ENCODE results near the gene COL5A1.
"Not testable (repeated sequence)": the region's sequence is repeated elsewhere in the genome, so short reads cannot be mapped to it uniquely, and the experiment has no call there.

The COL5A1 gene

DNA sequence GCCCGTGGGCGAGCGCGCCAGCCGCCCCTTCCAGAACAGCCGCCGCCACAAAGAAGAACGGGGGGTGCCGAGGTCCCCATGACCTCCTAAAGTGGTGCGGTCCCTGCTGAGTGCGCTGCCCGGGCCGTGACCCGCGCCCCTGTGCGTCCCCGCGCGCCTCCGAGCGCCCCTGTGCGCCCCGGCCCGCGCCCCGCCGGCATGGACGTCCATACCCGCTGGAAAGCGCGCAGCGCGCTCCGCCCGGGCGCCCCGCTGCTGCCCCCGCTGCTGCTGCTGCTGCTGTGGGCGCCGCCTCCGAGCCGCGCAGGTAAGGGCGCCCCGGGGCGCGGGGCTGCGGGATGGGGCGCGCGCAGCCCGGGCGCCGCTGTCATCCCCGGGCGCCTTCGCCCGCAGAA lies 384 bp downstream of the COL5A1 start:
- DNase-seq = no peak

DNA sequence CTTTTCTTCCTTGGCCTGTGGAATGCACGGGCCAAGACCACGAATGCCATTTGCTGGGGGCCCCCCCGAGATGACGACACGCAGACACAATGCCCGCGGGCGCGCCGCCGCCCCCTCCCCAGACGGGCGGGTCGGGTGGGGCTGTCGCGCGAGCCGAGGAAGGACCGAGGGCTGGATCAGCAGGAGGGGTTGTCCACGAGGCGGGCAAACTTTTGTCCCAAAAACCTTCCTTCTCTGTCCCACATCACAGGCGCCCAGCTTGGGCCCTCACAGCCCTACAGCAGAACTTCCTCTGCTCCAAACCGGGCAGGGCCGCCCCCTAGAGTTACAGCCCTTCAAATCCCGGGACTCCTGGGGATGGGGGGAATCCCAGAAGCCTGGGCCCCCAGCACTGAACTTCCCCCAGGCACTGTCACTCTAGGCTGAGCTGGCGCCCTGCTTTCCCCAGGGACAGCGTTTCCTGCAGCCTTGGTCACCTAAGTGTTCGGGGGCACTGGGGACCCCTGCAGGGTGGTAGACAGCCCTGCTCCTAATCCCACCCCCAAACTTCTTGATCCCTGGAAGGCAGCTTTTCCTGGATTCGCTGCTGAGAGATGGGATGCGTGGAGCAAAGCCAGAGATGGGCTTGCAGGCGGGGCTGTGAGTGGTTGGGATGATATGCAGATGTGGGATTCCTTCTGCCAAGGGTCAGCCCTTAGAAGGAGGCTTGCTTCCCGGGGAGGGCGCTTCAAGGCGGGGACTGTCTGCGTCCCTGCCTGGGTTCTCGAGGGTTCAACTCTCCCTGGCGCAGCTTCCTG lies 980 bp downstream of the COL5A1 start:
- DNase-seq = no peak

DNA sequence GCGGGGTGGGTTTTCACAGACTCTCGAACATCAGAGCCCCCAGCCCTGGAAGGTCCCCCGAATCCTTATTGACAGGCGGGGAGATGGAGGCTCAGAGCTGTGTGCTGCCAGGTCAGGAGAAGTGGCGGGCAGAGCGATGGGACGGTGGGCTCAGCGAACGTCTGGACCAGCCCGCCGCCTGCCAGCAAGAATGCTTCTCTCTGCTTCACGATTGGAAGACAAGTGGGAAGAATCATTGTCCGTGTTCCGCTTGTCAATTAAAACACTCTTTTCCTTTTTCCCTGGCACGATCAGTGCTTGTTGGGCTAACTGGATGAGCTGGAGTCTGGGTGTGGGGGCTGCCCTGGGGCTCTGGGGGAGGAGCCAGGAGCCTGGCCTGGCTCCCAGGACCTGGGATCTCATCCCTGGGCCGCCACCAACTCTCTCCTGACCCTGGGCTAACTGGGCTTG lies 1.6 kb downstream of the COL5A1 start:
- no peak for DNase-seq

DNA sequence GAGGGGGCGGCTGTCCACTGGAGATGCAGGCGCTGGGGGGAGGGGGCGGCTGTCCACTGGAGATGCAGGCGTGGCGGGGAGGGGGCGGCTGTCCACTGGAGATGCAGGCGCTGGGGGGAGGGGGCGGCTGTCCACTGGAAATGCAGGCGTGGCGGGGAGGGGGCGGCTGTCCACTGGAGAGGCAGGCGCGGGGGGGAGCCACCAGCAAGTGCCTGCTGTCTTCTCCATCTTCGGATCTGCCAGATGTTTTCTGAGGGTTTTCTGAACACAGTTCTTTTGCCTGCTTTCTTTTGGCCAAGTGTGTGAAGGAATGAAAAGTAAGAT lies 2.8 kb downstream of the COL5A1 start:
- not testable (repeated sequence) for DNase-seq

DNA sequence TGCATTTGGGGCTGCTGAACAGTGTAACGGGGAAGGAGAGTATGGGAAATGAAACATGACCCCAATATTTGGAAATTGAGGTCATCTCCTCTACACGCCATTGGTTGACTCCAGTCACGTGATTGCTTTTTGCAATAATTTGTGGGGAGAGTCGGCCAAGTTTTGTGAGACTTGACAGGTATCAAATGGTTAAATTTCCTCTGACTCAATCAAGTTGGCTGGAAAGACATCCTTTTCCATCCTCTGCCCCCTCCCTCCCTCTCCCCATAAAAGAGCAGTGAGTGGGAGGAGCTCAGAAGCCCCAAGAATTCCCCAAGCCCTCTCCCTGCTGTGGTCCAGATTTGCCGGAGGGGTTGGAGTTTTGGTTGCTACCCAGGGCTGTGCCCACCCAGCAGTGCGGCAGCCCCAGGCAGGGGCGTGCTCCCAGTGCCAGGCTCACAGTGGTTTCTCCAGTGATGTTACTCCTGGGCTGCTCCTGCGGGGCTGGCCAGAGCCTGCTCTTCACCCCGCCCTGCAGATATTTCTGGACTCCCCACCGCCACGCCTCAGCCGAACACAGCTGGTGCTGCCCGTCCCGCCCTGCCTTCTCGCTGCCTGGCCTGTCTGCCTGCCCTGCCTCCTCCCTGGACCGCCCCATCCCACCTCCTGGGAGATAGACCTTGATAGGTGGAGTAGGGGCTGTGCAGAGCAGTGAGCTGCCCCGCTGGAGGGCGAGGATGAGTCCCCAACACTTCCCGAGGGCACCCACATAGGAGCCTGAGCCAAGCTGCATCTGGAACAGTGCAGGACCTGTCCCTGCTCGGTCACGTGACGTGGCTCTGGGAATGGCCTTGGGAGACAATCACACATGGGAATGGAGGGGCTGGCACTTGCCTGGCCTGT lies 3.4 kb downstream of the COL5A1 start:
- DNase-seq = no peak

DNA sequence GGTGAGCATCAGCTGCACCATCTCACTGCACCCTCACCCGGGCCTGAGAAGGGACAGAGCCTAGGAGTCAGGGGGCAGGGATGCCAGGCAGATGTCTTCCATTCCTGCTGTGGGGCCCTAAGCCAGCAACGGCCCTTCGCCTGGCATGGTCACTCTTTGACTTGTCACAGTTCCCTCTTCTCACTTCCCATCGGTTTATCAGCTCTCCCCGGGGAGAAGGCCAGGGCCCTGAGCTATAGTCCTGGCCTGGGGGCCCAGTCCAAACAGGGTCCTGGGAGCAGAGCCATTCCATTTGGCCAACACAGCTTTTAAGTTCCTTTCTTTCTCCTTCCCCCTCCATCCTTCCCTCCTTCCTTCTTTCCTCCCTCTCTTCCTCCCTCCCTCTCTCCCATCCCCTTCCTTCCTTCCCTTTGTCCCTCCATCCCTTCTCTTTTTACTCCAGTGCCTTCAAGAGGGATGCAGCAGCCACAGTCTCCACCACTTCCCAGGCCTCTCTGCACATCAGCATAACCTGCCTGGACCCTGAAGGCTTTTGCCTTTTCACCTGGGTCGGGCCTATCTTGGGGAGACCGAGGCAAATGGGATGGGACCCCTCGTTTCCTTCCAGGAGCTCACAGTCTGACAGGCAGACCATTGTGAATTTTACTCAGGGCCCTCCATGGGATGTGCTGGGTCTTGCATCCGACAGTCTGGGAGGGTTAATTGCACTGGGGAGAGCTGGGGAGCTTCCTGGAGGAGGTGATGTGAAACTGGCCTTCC lies 4.2 kb downstream of the COL5A1 start:
- no peak for DNase-seq

DNA sequence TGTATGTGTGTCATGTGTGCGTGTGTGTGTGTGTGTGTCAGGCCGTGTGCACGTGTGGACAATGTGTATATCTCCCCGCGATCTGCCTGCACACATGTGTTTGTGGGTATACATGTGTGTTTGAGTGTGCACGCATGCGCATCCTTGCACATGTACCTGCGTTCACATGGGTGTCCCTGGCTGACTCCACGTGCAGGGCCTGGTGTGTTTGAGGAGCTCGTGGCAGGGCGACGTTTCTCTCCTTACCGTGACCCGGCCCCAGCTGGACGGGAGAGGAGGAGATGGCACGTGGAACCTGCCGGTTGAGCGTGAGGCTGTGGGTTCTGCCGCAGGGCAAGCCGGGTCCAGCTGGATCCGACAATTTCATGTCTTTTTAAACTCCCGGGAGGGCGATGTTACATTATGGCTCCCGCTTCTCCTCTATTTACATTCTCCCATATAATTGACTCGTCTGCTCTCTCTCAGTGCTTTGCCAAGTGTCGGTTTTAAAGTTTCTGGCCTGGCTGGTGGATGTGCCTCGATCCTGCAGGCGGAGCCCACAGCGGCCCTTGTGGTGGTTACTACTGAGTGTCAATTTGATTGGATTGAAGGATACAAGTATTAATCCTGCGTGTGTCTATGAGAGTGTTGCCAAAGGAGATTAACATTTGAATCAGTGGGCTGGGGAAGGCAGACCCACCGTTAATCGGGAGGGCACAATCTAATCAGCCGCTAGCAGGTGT lies 5.9 kb downstream of the COL5A1 start:
- DNase-seq = no peak

DNA sequence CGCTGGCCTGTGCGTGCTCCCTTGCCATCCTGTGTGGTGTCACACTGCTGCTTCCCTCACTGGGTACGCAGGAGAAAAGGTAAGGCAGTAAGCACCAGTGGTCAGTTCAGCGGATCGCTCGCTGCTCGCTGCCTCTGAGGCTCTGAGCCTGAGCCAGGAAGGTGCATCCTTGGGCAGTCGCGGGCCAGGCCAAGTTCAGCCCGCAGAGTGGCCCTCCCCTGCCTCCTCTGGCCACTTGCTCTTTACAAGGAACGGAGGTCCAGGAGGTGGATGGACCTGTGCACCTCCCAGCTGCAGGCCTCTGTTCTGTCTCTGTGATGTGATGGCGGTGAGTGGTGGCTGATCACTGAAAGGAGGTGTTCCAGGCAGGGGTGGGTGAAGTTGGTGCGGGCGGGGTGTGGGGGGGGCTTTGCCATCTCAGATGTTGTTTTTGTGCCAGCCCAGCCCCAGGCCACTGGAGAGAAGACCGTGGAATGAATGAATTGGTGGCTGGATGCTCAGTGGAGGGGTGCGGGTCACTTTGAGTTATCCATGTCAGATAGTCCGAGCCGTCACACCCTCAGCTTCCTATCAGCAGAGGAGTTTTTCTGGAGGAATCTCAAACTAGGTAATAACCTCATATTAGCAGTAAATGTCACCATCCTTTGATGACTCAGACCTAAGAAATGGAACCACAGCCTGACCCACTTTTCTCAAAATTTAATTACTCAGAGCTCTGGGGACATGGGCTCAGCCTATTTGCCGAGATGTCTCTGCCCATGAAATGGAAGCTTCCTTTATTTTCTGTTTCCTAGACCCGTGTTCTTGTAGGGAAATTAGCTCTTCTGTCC lies 7.3 kb downstream of the COL5A1 start:
- no peak for DNase-seq

DNA sequence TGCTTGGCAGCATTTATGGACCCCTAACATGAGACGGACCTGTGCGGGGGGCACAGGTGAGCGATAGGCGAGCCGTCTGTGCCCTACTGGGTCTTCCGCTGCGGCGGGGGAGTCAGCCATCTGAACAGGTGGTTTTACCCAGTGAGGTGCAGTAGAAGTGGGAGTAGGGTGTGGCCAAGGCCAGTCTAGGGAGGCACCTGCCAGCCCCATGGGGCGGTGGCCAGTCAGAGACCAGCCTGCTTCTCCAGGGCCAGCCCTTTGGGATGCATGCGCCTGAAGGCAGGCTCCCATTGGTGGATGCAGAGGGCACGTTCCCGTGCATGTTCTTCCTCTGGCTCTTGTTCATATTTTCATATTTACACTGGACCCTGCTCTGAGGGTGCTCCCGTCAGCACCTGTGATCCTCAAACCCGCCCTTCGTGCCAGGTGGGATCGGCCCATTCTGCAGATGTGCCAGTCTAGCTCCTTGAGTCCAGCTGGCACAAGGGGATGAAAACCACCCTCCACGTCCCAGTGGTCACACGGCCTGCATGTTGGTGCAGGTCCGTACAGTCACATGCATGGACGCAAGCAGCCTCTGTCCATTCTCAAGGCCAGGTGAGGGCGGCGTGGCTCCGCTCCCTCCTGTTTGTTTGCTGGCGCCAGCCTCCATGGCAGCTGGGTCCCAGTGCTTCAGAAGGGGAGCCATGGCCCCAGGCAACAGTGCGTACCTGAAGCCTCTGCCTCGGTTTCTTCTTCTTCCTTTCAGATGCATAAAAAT lies 9.0 kb downstream of the COL5A1 start:
- DNase-seq = no peak

DNA sequence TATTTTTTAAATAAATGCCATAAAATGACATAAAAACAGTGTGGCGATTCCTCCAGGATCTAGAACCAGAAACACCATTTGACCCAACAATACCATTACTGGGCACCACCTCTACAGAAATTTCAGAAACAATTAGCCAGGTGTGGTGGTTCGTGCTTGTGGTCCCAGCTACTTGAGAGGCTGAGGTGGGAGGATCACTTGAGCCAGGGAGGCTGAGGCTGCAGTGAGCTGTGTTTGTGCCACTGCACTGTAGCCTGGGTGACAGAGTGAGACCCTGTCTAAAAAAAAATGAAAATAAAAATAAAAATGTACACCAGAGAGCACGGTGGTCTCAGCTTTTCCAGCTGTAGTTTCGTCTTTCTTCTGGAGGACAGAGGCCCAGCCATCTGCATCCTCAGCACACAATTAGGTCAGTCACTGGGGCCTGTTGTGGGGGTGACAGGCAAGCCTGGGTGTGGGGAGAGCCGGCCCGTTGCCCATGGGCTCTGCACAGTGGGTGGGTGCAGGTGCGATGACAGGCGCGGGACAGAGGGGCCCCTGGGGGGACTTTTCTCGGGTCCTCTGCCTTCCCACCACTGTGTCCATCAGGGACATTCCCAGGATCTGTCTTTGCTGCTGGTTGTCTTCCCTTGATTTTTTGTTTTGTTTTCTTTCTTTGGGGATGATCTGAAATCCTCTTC lies 9.8 kb downstream of the COL5A1 start:
- DNase-seq = no peak

DNA sequence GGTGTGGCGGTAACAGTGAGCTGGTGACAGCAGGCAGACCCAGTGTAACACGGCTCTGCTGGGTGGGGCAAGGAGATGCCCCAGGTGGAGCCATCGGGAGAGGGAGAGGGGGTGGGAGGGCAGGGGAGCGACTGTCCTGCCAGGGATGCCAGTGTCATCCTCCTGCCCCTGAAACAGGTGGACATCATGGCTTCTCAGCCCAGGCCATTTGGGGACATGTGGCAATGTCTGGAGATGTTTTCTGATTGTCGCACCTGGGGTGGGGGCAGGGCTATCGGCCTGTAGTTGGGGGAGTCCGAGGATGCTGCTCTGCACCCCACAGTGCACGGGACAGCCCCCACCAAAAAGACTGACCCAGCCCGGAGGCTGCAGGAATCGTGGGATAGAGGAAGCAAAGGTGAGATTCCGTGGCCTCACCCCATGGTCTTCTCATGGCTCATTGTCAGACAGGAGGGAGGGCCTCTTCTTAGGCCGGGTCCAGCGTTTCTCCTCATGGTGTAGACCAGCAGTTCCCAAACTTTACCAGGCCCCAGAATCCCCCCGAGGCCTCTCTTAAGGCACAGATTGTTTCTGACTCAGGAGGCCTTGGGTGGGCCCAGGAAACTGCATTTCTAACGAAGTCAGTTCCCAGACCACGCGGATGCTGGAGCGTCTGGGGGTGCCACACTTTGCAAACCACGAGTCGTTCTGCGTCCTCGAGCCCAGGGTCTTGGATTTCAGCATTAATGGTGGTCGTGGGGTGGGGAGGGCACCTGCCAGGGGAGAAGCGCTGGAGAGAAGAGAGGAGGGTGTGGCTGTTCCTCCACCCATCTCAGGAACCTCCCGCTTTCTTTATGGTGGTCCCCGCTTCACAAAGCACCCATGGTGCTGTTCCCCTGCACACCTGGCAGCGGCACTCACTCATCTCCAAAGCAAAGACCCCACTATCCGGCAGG lies 11.0 kb downstream of the COL5A1 start:
- no peak for DNase-seq

DNA sequence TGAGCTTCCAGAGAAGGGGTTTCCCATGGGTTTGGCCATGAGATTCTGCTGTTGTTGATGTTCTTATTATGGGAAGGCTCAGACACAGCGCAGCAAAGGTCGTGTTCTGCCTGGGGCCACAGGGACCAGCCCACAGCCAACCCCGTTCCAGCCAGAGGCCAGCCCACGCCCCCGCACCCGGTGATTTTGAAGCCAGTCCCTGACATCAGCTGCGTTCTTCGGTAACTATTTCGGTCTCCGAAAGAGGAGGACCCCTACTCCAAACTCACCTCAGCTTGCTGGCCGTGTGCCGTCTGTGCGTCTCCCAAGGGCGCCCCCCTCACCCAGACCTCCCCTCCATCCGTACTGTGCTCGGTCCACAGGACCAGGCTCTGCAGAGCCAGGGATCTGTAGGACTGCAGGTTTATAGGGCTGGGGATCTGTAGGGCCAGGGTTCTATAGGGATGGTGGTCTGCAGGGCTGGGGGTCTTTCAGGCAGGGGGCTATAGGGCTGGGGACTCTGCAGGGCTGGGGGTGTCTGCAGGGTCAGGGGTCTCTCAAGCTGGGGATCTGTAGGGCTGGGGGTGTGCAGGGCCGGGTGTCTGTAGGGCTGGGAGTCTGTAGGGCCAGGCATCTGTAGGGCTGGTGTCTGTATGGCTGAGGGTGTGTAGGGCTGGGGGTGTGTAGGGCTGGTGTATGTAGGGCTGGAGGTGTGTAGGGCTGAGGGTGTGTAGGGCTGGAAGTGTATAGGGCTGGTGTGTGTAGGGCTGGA lies 11.8 kb downstream of the COL5A1 start:
- DNase-seq = no peak

DNA sequence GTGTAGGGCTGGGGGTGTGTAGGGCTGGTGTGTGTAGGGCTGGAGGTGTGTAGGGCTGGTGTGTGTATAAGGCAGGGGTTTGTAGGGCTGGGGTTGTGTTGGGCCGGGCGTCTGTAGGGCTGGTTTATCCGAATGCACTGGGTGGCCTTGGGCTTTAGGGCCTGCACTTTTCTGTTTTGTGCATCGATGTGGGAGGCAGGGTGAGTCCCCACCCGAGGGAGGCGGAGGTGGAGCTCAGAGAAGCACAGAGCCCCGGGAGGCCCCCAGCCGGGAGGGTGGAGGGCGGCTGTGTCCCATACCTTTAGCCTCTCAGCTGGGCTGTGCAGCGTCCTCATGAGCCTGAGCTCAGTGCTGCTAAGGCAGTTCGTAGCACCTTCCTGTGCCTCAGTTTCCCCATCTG lies 13.5 kb downstream of the COL5A1 start:
- DNase-seq = no peak

DNA sequence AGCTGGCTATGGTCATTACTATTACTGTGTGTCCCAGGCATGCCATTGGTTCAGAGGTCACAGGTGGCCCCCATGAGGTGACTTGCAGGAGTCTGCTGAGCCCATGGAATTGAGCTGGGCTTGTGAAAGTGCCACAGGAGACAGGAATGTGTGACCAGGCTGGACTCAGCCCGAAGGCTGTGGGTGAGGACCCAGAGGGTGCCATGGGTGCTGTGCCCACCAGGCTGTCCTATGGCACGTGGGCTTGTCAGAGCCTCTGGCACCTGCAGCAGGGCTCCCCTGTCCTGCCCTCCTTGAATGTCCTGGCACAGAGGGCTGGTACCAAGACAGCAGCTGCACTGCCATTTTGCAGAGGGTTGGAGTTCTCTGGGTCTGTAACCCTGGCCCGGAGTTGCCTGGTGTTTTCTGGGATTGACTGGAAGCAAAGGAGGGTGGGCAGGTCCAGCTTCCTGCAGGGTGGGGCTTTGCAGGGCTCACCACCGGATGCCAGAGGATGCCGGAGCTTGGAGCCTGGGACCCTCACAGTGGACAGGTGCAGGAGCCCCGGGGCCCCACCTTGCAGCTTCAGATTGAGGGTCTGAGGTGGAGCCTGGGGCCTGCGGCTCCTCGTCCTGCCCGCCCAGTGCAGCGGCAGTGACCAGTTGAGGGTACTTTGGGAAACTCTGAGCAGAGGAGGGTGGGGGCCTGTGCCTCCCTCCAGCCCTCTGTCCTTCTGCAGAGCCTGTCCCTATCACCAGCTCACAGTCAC lies 14.2 kb downstream of the COL5A1 start:
- no peak for DNase-seq

DNA sequence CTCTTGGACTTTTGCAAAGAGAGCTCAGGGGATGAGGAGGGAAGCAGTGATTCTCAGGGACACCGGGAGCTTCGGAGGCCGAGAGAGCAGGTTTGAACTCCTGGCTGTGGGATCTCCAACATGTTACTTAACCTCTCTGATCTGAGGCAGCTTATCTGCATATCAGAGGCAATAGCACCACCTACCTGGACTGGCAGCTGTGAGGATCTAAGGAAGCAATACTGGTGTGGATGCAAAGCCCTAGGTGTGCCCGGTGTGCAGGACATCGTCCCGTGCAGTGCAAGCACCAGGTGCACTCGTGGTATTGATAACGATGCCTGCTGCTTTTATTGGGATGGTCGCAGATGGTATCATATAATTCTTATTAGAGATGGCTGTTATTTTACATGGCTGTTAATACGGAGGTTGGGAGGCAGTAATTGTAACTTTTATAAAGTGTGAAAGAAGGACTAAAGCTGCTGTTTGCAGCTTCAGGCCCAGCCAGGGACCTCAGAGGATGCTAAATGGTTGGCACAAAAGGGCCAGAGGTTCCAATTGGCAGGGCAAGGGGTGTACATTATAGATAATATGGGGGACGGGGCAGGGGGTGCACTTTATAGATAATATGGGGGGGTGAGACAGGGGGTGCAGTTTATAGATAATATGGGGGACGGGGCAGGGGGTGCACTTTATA lies 14.9 kb downstream of the COL5A1 start:
- no peak for DNase-seq

DNA sequence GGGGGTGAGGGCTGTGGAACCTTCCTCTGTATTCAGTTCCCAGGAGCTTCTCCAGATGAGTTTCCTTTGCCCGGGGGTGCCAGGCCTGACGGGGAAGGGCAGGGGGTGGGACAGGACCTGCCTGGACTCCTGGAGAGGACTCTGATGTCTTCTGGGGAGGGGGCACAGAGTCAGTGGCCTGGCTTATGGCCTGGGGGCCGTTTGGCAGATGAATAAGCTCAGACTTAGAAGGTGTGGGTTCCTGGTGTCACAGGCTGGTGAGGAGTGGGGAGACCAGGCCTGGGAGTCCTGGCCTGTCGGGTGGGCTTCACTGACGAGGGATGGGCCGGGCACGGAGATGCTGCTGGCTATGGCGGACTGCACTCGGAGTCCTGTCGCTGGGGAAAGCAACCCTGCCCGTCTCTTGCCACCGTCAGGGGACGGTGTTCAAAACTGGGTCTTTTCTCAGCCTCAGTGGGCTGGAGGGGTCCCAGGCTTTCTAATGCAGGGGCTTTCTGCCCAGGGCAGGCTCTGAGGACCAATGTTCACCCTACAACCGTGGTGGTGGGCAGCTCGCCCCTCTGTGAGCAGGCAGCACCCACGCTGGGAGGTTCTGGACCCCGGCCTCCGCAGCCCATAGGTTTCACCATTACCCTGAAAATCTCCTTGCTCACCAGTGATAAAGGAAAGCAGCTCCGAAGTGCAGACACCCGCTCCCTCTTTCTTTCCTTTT lies 16.2 kb downstream of the COL5A1 start:
- DNase-seq = no peak

All from activated CD8-positive, alpha-beta memory T cell treated with anti-CD3 and anti-CD28 coated beads, Interleukin-2, amount 50 U/mL, for 48 hours (primary cell).